Urinary bladder (tissue), 4 donors: ENCODE data around the gene RIC1. TPM values are rescaled to one million over a fixed set of nuclear protein-coding genes. Genes with fewer than 3 reads are reported as not detected.
"Not testable (repeated sequence)": the region's sequence is repeated elsewhere in the genome, so short reads cannot be mapped to it uniquely, and the experiment has no call there.

Experiments
- DNase-seq: peaks from one replicate; pipeline ENCODE4 v3.0.0-alpha.2; 2015; ENCODE audit errors: extremely low spot score
- H3K27ac ChIP-seq: one replicate; pipeline ENCODE4 v1.5.1; 2013; ENCODE audit warnings: low read depth, mild to moderate bottlenecking, moderate library complexity
- H3K36me3 ChIP-seq: one replicate; pipeline ENCODE4 v1.6.1; 2013; ENCODE audit warnings: mild to moderate bottlenecking, moderate library complexity; ENCODE audit not compliant: insufficient read depth
- H3K4me1 ChIP-seq: one replicate; pipeline ENCODE4 v1.6.1; 2013; ENCODE audit warnings: mild to moderate bottlenecking, moderate library complexity; ENCODE audit not compliant: insufficient read depth
- H3K4me3 ChIP-seq: one replicate; pipeline ENCODE4 v1.5.1; 2013; ENCODE audit warnings: low read depth, low read length
- WGBS: extraction: QIAGEN DNeasy Blood & Tissue Kit; methylation state at CpG from one replicate; pipeline ENCODE4 v1.1.7; 2013; 5-methylcytosine and 5-hydroxymethylcytosine counted together
- polyA plus RNA-seq: library from polyadenylated mRNA; stranded (reverse); fragments of 200-250 nt; gene quantifications from one replicate; pipeline ENCODE4 v1.2.3, GENCODE V29; 2013
- total RNA-seq: library from RNA; depleted of rRNA; stranded (reverse); fragments of >200 nt; gene quantifications from one replicate; pipeline ENCODE4 v1.2.3, GENCODE V29; 2014
- donor health status: healthy with polysubstance abuse.
- donor health status: healthy.

Gene RIC1
- total and polyA plus RNA-seq, 2 donors, result 12.9 to 55.5 TPM

- H3K27ac ChIP-seq, result no peak overlapping the region
- 71% methylated on average over 4 of the region's 4 CpGs for WGBS
- no peaks in the 10 kb centered on the region for H3K4me1 ChIP-seq
- no peaks in the 10 kb centered on the region for H3K36me3 ChIP-seq
- H3K4me3 ChIP-seq, result no peak overlapping the region
- no peak for DNase-seq
Observed at GRCh38 chr9:5712651-5713390, 83.9 kb downstream of the RIC1 start.

- no peak overlapping the region for H3K4me3 ChIP-seq
- 80% methylated on average over 4 of the region's 4 CpGs for WGBS
Observed at GRCh38 chr9:5714501-5715401, 85.8 kb downstream of the RIC1 start.

GRCh38 chr9:5715548-5716127 is 86.7 kb downstream of the RIC1 start:
- Histone ChIP-seq H3K36me3 (no peaks in the 10 kb centered on the region), H3K4me3 (no peak overlapping the region), H3K4me1 (no peaks in the 10 kb centered on the region), H3K27ac (no peak overlapping the region)
- no peak for DNase-seq
- 98% methylated on average over 5 of the region's 5 CpGs for WGBS

More at GRCh38 chr9:5714501-5715401, 85.8 kb downstream of the RIC1 start:
- Histone ChIP-seq H3K36me3 (no peaks in the 10 kb centered on the region), H3K27ac (no peak overlapping the region), H3K4me1 (no peaks in the 10 kb centered on the region)
- no peak for DNase-seq

- H3K4me1 ChIP-seq, DNase-seq, H3K36me3 ChIP-seq, H3K4me3 ChIP-seq, H3K27ac ChIP-seq: not testable (repeated sequence)
- WGBS, result 96% methylated on average over 10 of the region's 10 CpGs
Observed at GRCh38 chr9:5717434-5717833, 88.5 kb downstream of the RIC1 start.

- no peaks in the 10 kb centered on the region for H3K36me3 ChIP-seq
- no peak for DNase-seq
- no peaks in the 10 kb centered on the region for H3K4me1 ChIP-seq
- no peak overlapping the region for H3K27ac ChIP-seq
- H3K4me3 ChIP-seq, result no peak overlapping the region
Observed at GRCh38 chr9:5718296-5719032, 89.6 kb downstream of the RIC1 start.

GRCh38 chr9:5719100-5719926 is 90.4 kb downstream of the RIC1 start:
- Histone ChIP-seq H3K4me1 (no peaks in the 10 kb centered on the region), H3K36me3 (no peaks in the 10 kb centered on the region), H3K4me3 (no peak overlapping the region), H3K27ac (no peak overlapping the region)
- 68% methylated on average over 3 of the region's 3 CpGs for WGBS
- no peak for DNase-seq

- no peaks in the 10 kb centered on the region for H3K36me3 ChIP-seq
- H3K4me1 ChIP-seq, result no peaks in the 10 kb centered on the region
- H3K27ac ChIP-seq, result no peak overlapping the region
- 100% methylated on average over 1 of the region's 1 CpG for WGBS
- no peak for DNase-seq
- no peak overlapping the region for H3K4me3 ChIP-seq
Observed at GRCh38 chr9:5720151-5720550, 91.2 kb downstream of the RIC1 start.

- Histone ChIP-seq H3K4me3 (no peak overlapping the region), H3K4me1 (no peaks in the 10 kb centered on the region), H3K36me3 (no peaks in the 10 kb centered on the region), H3K27ac (no peak overlapping the region)
- no peak for DNase-seq
- 90% methylated on average over 18 of the region's 18 CpGs for WGBS
Observed at GRCh38 chr9:5721279-5722087, 92.6 kb downstream of the RIC1 start.

- H3K27ac ChIP-seq, DNase-seq, H3K4me1 ChIP-seq, H3K4me3 ChIP-seq, H3K36me3 ChIP-seq: not testable (repeated sequence)
- WGBS, result 97% methylated on average over 4 of the region's 4 CpGs
Observed at GRCh38 chr9:5722679-5723078, 93.8 kb downstream of the RIC1 start.

GRCh38 chr9:5735072-5735471 is 106.2 kb downstream of the RIC1 start:
- DNase-seq, result no peak
- Histone ChIP-seq H3K4me1 (no peaks in the 10 kb centered on the region), H3K36me3 (peaks cover 3% of the 10 kb centered on the region), H3K4me3 (no peak overlapping the region), H3K27ac (no peak overlapping the region)
- 94% methylated on average over 2 of the region's 2 CpGs for WGBS

- Histone ChIP-seq H3K27ac (no peak overlapping the region), H3K4me3 (no peak overlapping the region), H3K36me3 (peaks cover 3% of the 10 kb centered on the region), H3K4me1 (no peaks in the 10 kb centered on the region)
- 71% methylated on average over 2 of the region's 2 CpGs for WGBS
- DNase-seq, result no peak
Observed at GRCh38 chr9:5736563-5737346, 107.8 kb downstream of the RIC1 start.
